GM21528 (cell line): ENCODE results near the gene RGS17.
"Not testable (repeated sequence)": the region's sequence is repeated elsewhere in the genome, so short reads cannot be mapped to it uniquely, and the experiment has no call there.

Experiments
- ATAC-seq: cut with Tn5 transposase; IDR thresholded peaks from one replicate; pipeline ENCODE4 v1.9.1; 2021; ENCODE audit warnings: mild to moderate bottlenecking, moderate library complexity; ENCODE audit not compliant: unreplicated experiment, low FRiP score

The RGS17 gene

DNA sequence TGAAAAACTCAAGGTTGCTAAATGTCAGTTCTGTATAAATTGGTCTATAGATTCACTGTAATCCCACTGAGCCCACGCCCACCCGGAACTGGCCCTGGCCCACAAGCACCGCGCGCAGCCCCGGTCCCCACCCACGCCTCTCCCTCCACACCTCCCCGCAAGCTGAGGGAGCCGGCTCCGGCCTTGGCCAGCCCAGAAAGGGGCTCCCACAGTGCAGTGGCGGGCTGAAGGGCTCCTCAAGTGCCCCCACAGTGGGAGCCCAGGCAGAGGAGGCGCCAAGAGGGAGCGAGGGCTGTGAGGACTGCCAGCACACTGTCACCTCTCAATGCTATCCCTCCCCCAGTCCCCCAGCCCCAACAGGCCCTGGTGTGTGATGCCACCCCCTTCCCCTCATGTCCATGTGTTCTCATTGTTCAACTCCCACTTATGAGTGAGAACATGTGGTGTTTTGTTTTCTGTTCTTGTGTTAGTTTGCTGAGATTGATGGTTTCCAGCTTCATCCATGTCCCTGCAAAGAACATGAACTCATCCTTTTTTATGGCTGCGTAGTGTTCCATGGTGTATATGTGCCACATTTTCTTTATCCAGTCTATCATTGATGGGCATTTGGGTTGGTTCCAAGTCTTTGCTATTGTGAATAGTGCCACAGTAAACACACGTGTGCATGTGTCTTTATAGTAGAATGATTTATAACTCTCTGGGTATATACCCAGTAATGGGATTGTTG is 164.8 kb downstream of the RGS17 start:
- not testable (repeated sequence) for ATAC-seq

DNA sequence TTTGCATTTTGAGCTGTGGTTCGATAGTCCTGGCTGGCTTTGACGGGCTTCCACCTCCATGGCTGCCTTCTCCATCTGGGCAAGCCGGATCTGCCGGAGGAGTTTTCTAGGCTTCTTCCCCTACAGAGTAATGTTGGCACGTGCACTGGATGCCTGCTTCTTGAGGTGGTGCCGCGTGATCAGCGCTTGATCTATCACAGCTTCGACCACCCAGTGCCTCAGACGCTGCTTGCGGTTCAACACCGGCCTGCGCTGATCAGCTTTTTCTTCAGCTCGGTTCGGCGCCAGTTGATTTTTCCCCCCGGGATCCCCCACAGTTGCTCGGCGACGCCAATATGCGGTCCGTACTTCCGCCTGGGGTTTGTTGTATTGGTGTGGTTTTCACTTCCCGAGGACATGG is 171.7 kb downstream of the RGS17 start:
- ATAC-seq: no peak

DNA sequence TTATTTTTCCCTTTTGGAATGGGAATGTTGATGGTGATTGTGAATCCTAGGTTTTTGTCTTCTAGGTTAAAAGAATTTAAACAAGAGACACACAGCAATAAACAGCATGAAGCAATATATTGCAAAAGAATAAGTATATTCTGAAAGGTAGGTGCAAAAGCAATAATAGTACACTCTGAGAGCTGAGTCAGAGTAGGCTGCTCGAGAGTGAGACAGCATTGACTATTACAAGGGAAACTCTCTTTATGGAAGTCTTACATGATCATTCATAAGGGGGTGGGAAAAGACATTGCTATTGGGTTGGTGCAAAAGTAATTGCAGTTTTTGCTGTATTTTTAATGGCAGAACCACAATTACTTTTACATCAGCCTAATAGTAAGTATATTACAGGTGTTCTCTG is 173.3 kb downstream of the RGS17 start:
- no peak for ATAC-seq
